IMR-90 (cell line): ENCODE results near the gene GON7. TPM values are rescaled to one million over a fixed set of nuclear protein-coding genes. Genes with fewer than 3 reads are reported as not detected.

Experiments used
- ATAC-seq: fragments of 200-7000 bp; cut with Tn5 transposase; 2 replicates; pipeline ENCODE4 v1.9.1; 2020; ENCODE audit warnings: low read depth, mild to moderate bottlenecking, moderate library complexity
- BruUV-seq: library from RNA; stranded (reverse); fragments of 400-500 nt; replicated peaks from 2 replicates; lab custom pipeline; 2021; lab: Mats Ljungman, UMichigan
- CTCF ChIA-PET: fragments of 300-600 bp; formaldehyde crosslinking; extraction: SDS; loops from one replicate; lab custom pipeline; 2021; ENCODE audit warnings: antibody characterized with exemption; lab: Yijun Ruan, JAX
- POLR2A ChIA-PET: fragments of 300-600 bp; sonication (Branson Sonifier 250); formaldehyde crosslinking; loops from one replicate; lab custom pipeline; 2022; ENCODE audit warnings: antibody characterized with exemption; ENCODE audit not compliant: unreplicated experiment; lab: Charles Lee
- DNase-seq: peaks from one replicate; pipeline ENCODE4 v3.0.0; 2013
- H2AFZ ChIP-seq: replicated peaks from 2 replicates; pipeline ENCODE3; 2013; ENCODE audit warnings: low read length, mild to moderate bottlenecking; ENCODE audit not compliant: poor library complexity
- H2AK5ac ChIP-seq: 2 replicates; pipeline ENCODE4 v1.6.1; 2013; ENCODE audit warnings: low read depth, low read length, inconsistent platforms
- H2AK9ac ChIP-seq: replicated peaks from 2 replicates; pipeline ENCODE3; 2013; ENCODE audit warnings: mild to moderate bottlenecking, low read depth, low read length, moderate library complexity; ENCODE audit not compliant: poor library complexity
- H2BK120ac ChIP-seq: 2 replicates; pipeline ENCODE4 v1.6.1; 2013; ENCODE audit warnings: low read depth, low read length, inconsistent platforms
- H2BK15ac ChIP-seq: 3 replicates; pipeline ENCODE4 v1.6.1; 2013; ENCODE audit warnings: low read depth, low read length, inconsistent platforms
- H2BK20ac ChIP-seq: 2 replicates; pipeline ENCODE4 v1.6.1; 2013; ENCODE audit warnings: low read depth, mild to moderate bottlenecking, inconsistent platforms, low read length, moderate library complexity
- H2BK5ac ChIP-seq: 2 replicates; pipeline ENCODE4 v1.6.1; 2013; ENCODE audit warnings: mild to moderate bottlenecking, low read depth, low read length, inconsistent platforms; ENCODE audit not compliant: poor library complexity, severe bottlenecking
- H3K14ac ChIP-seq: replicated peaks from 2 replicates; pipeline ENCODE4 v1.6.1; 2013; ENCODE audit warnings: low read depth, low read length, inconsistent platforms
- H3K18ac ChIP-seq: 2 replicates; pipeline ENCODE4 v1.6.1; 2013; ENCODE audit warnings: low read depth, low read length, control low read depth
- H3K23ac ChIP-seq: 2 replicates; pipeline ENCODE4 v1.6.1; 2013; ENCODE audit warnings: low read depth, low read length, inconsistent platforms
- H3K27ac ChIP-seq: 2 replicates; pipeline ENCODE4 v1.5.1; 2013; ENCODE audit warnings: mild to moderate bottlenecking, control low read depth, low read length; ENCODE audit not compliant: insufficient read depth
- H3K27me3 ChIP-seq: 2 replicates; pipeline ENCODE4 v1.6.1; 2013; ENCODE audit warnings: low read length; ENCODE audit not compliant: control insufficient read depth, insufficient read depth
- H3K36me3 ChIP-seq: 2 replicates; pipeline ENCODE4 v1.6.1; 2013; ENCODE audit warnings: low read length, mixed read lengths; ENCODE audit not compliant: control insufficient read depth, insufficient read depth
- H3K4ac ChIP-seq: 2 replicates; pipeline ENCODE4 v1.6.1; 2013; ENCODE audit warnings: low read depth, low read length, inconsistent platforms
- H3K4me1 ChIP-seq: 2 replicates; pipeline ENCODE4 v1.6.1; 2013; ENCODE audit warnings: low read length, mixed read lengths; ENCODE audit not compliant: control insufficient read depth, insufficient read depth
- H3K4me2 ChIP-seq: 2 replicates; pipeline ENCODE4 v1.6.1; 2013; ENCODE audit warnings: low read depth, mild to moderate bottlenecking, control low read depth, low read length, moderate library complexity
- H3K4me3 ChIP-seq: 2 replicates; pipeline ENCODE4 v1.5.1; 2013; ENCODE audit warnings: low read depth, mild to moderate bottlenecking, control low read depth, low read length, moderate library complexity; ENCODE audit not compliant: insufficient read depth
- H3K56ac ChIP-seq: 2 replicates; pipeline ENCODE4 v1.6.1; 2013; ENCODE audit warnings: low read length, inconsistent platforms; ENCODE audit not compliant: insufficient read depth; ENCODE audit errors: extremely low read depth
- H3K79me1 ChIP-seq, 2 experiments: 2 replicates each; pipeline ENCODE4 v1.6.1; 2013; ENCODE audit warnings: low read length in 2 of 2, inconsistent platforms in 1 of 2, low read depth in 1 of 2
- H3K9ac ChIP-seq: 2 replicates; pipeline ENCODE4 v1.6.1; 2013; ENCODE audit warnings: low read depth, low read length, control low read depth
- H3K9me1 ChIP-seq: 2 replicates; pipeline ENCODE4 v1.6.1; 2013; ENCODE audit warnings: low read length, inconsistent platforms; ENCODE audit not compliant: insufficient read depth
- H3K9me3 ChIP-seq: 2 replicates; pipeline ENCODE4 v1.6.1; 2013; ENCODE audit warnings: low read length; ENCODE audit not compliant: control insufficient read depth, insufficient read depth
- H4K20me1 ChIP-seq: 2 replicates; pipeline ENCODE4 v1.6.1; 2013; ENCODE audit warnings: low read length, inconsistent platforms; ENCODE audit not compliant: insufficient read depth
- H4K5ac ChIP-seq: 2 replicates; pipeline ENCODE4 v1.6.1; 2013; ENCODE audit warnings: mild to moderate bottlenecking, low read depth, low read length, control low read depth
- H4K8ac ChIP-seq, 2 experiments: 2 replicates each; pipeline ENCODE4 v1.6.1; 2013; ENCODE audit warnings: low read depth in 2 of 2, low read length in 2 of 2, control low read depth in 1 of 2, inconsistent platforms in 1 of 2
- H4K91ac ChIP-seq: 2 replicates; pipeline ENCODE4 v1.6.1; 2013; ENCODE audit warnings: low read depth, low read length, inconsistent platforms; ENCODE audit not compliant: insufficient read depth
- CHD1 ChIP-seq: IDR thresholded peaks from 2 replicates; pipeline ENCODE4 v1.6.1; 2012; ENCODE audit warnings: low read depth, low read length, improper control_type of control experiment
- FOS ChIP-seq: fragments of 150-350 bp; IDR thresholded peaks from 2 replicates; pipeline ENCODE4 v1.6.1; 2016; ENCODE audit warnings: low read depth, low read length
- POLR2A ChIP-seq: IDR thresholded peaks from 2 replicates; pipeline ENCODE4 v1.6.1; 2012; ENCODE audit warnings: mild to moderate bottlenecking, low read depth, low read length
- RAD21 ChIP-seq: IDR thresholded peaks from 2 replicates; pipeline ENCODE4 v1.6.1; 2012; ENCODE audit warnings: low read length, improper control_type of control experiment
- WGBS, 2 experiments: methylation state at CpG; one replicate each; pipeline versions ENCODE4 v1.1.5 to v1.1.7; 2013; ENCODE audit warnings: missing lambda C conversion rate in 2 of 2; ENCODE audit not compliant: insufficient read length in 1 of 2; ENCODE audit errors: extremely low coverage in 2 of 2; 5-methylcytosine and 5-hydroxymethylcytosine counted together
- dilution Hi-C: fragments of 300-500 bp; cut with HindIII; formaldehyde crosslinking; loops from one replicate; pipeline ENCODE4 v1.14.3; 2018; ENCODE audit warnings: low sequenced_read_pairs; ENCODE audit not compliant: unreplicated experiment
- in situ Hi-C: fragments of 300-500 bp; cut with MboI; formaldehyde crosslinking; loops from 3 replicates; pipeline ENCODE4 v1.14.3; 2019; ENCODE audit warnings: low sequenced_read_pairs, inconsistent platforms, mixed read lengths
- intact Hi-C: fragments of 100-400 bp; cut with micrococcal nuclease; formaldehyde crosslinking; loops from 2 replicates; pipeline ENCODE4 v1.10.0; 2022
- polyA plus RNA-seq, 3 experiments: library from polyadenylated mRNA; depleted of rRNA; stranded (reverse); fragments of >200 nt; gene quantifications; 2 replicates each; pipeline ENCODE4 v1.2.3, GENCODE V29; 2012; ENCODE audit warnings: low replicate concordance in 1 of 3
- total RNA-seq: library from RNA; depleted of rRNA; stranded (reverse); fragments of >200 nt; gene quantifications from 2 replicates; pipeline ENCODE4 v1.2.3, GENCODE V29; 2012

The GON7 gene
- total and polyA plus RNA-seq, 2 of the 4 experiments (the other 2 are of a cell fraction) = 4.3 to 7.8 TPM

GRCh38 chr14:93240678-93241000, 33.8 kb upstream of the GON7 start:
- Histone ChIP-seq H3K4me2 (peak overlapping the region; percentile 78), H4K5ac (peak overlapping the region; percentile 55; the same call in 1 of the 2 replicates), H3K9me3 (no peaks in the 10 kb centered on the region), H2AK5ac (no peak overlapping the region), H3K27me3 (no peaks in the 10 kb centered on the region), H2AFZ (no peak overlapping the region), H4K91ac (peak overlapping the region; percentile 68; the same call in 1 of the 2 replicates), H3K9me1 (peaks cover 8% of the 10 kb centered on the region; the same call in 1 of the 2 replicates), H3K4me1 (peaks cover 18% of the 10 kb centered on the region), H3K23ac (0 out of 2 replicates have a peak overlapping the region, but pooled peaks have one; percentile 60), H4K8ac (peak overlapping the region; percentile 34 to 42; a peak in 2 of 4 replicates), H3K36me3 (peaks cover 25% of the 10 kb centered on the region), H3K14ac (peak overlapping the region; percentile 85; the same call in 1 of the 2 replicates), H3K27ac (peak overlapping the region; percentile 81; the same call in 1 of the 2 replicates), H2BK120ac (peak overlapping the region; percentile 61; the same call in 1 of the 2 replicates), H3K4ac (peak overlapping the region; percentile 77; the same call in 1 of the 2 replicates), H3K56ac (peak overlapping the region; percentile 52; the same call in 1 of the 2 replicates), H2BK5ac (peak overlapping the region; percentile 78), H2AK9ac (peak overlapping the region; percentile 75), H4K20me1 (peaks cover 5% of the 10 kb centered on the region; the same call in 1 of the 2 replicates), H3K9ac (peak overlapping the region; percentile 23; the same call in 1 of the 2 replicates), H3K79me1 (peaks cover 8 to 34% of the 10 kb centered on the region in 2 experiments; a peak in 3 of 4 replicates), H3K4me3 (no peak overlapping the region), H2BK15ac (no peak overlapping the region; the same call in 2 of the 3 replicates), H2BK20ac (no peak overlapping the region), H3K18ac (peak overlapping the region; percentile 60; the same call in 1 of the 2 replicates)
- dilution Hi-C loops (no loop called here), intact Hi-C loops (loop anchor here (1.0 kb wide), 1 partner anchor 92 kb away; no protein-coding TSS in a partner anchor), in situ Hi-C loops (no loop called here)
- TF ChIP-seq RAD21 (no peak), POLR2A (no peak), FOS (no peak), CHD1 (no peak)
- ATAC-seq = no peak; the same call in 1 of the 2 replicates
- ChIA-PET POLR2A (no interaction called here), CTCF (interaction anchor here (0.6 to 1.3 kb wide), 3 partner anchors 9 to 237 kb away, joined by 3 to 4 read pairs (median 3); no protein-coding TSS in a partner anchor)
- no peak for DNase-seq
- 83% methylated on average over 2 of the region's 3 CpGs; no CpG with 5 or more reads in 1 of the 2 experiments for WGBS, 2 experiments
- no TSS peak for BruUV-seq
